HG03432 (cell line): ENCODE results near the gene CYP27A1.

ENCODE experiments used
- ATAC-seq: cut with Tn5 transposase; IDR thresholded peaks from one replicate; pipeline ENCODE4 v1.9.1; 2021; ENCODE audit warnings: mild to moderate bottlenecking, moderate library complexity; ENCODE audit not compliant: unreplicated experiment

The CYP27A1 gene

GRCh38 chr2:218781691-218782527, at the start of gene CYP27A1:
TSS of gene CYP27A1 (plus strand) at chr2:218782147. CDS start at chr2:218782183, 36 bp downstream.
- no peak for ATAC-seq

- no peak for ATAC-seq
Measured at GRCh38 chr2:218732761-218733158, 49.2 kb upstream of the CYP27A1 start.

GRCh38 chr2:218733171-218734021, 48.6 kb upstream of the CYP27A1 start:
- ATAC-seq = peak; percentile 59

GRCh38 chr2:218734190-218734975, 47.6 kb upstream of the CYP27A1 start:
- ATAC-seq = no peak

- ATAC-seq = no peak
Measured at GRCh38 chr2:218736531-218736930, 45.4 kb upstream of the CYP27A1 start.

- ATAC-seq = no peak
Measured at GRCh38 chr2:218743068-218743467, 38.9 kb upstream of the CYP27A1 start.

GRCh38 chr2:218744615-218745014, 37.3 kb upstream of the CYP27A1 start:
- no peak for ATAC-seq

GRCh38 chr2:218745160-218745558, 36.8 kb upstream of the CYP27A1 start:
- no peak for ATAC-seq

GRCh38 chr2:218745559-218746469, 36.1 kb upstream of the CYP27A1 start:
- ATAC-seq = no peak

- no peak for ATAC-seq
Measured at GRCh38 chr2:218746470-218746795, 35.5 kb upstream of the CYP27A1 start.

GRCh38 chr2:218746960-218747359, 35.0 kb upstream of the CYP27A1 start:
- ATAC-seq = no peak

GRCh38 chr2:218748741-218749441, 33.1 kb upstream of the CYP27A1 start:
- ATAC-seq = no peak

GRCh38 chr2:218754201-218754600, 27.7 kb upstream of the CYP27A1 start:
- ATAC-seq = no peak

GRCh38 chr2:218754781-218755180, 27.2 kb upstream of the CYP27A1 start:
- no peak for ATAC-seq

GRCh38 chr2:218755198-218755566, 26.8 kb upstream of the CYP27A1 start:
- ATAC-seq = no peak

- ATAC-seq = no peak
Measured at GRCh38 chr2:218755567-218756404, 26.2 kb upstream of the CYP27A1 start.

GRCh38 chr2:218756599-218757377, 25.2 kb upstream of the CYP27A1 start:
- no peak for ATAC-seq

- ATAC-seq = no peak
Measured at GRCh38 chr2:218761795-218762194, 20.2 kb upstream of the CYP27A1 start.
